GM21619 (cell line): Measurements from ENCODE around the gene USP35.
A peak's percentile ranks its signal among the peaks of the same experiment; 100 is the strongest.
"Not testable (repeated sequence)": the region's sequence is repeated elsewhere in the genome, so short reads cannot be mapped to it uniquely, and the experiment has no call there.

Experiments used
- ATAC-seq: cut with Tn5 transposase; IDR thresholded peaks from one replicate; pipeline ENCODE4 v1.9.1; 2021; ENCODE audit not compliant: unreplicated experiment

Gene USP35

GRCh38 chr11:78168539-78169477, 19.9 kb upstream of the USP35 start:
- no peak for ATAC-seq

- ATAC-seq: no peak
These were observed 18.3 kb upstream of the USP35 start for GRCh38 chr11:78170413-78170812.

GRCh38 chr11:78170874-78171549, 17.7 kb upstream of the USP35 start:
- ATAC-seq: no peak

- ATAC-seq: no peak
These were observed 16.8 kb upstream of the USP35 start for GRCh38 chr11:78171951-78172350.

- ATAC-seq: not testable (repeated sequence)
These were observed 12.9 kb upstream of the USP35 start for GRCh38 chr11:78175862-78176261.

GRCh38 chr11:78176605-78177141, 12.0 kb upstream of the USP35 start:
- ATAC-seq: no peak

- ATAC-seq: no peak
These were observed 11.5 kb upstream of the USP35 start for GRCh38 chr11:78177216-78177615.

- ATAC-seq: no peak
These were observed 9.2 kb upstream of the USP35 start for GRCh38 chr11:78179459-78180071.

- ATAC-seq: no peak
These were observed 8.0 kb upstream of the USP35 start for GRCh38 chr11:78180751-78181150.

GRCh38 chr11:78181185-78181584, 7.5 kb upstream of the USP35 start:
- no peak for ATAC-seq

- ATAC-seq: peak; percentile 5
These were observed 1.1 kb upstream of the USP35 start for GRCh38 chr11:78187366-78188285.

- ATAC-seq: no peak
These were observed 530 bp downstream of the USP35 start for GRCh38 chr11:78189174-78189724.

- no peak for ATAC-seq
These were observed 1.1 kb downstream of the USP35 start for GRCh38 chr11:78189851-78190250.

- no peak for ATAC-seq
These were observed 1.7 kb downstream of the USP35 start for GRCh38 chr11:78190374-78190773.

GRCh38 chr11:78190871-78191538, 2.3 kb downstream of the USP35 start:
- no peak for ATAC-seq

GRCh38 chr11:78192223-78192719, 3.6 kb downstream of the USP35 start:
- no peak for ATAC-seq

- ATAC-seq: no peak
These were observed 4.2 kb downstream of the USP35 start for GRCh38 chr11:78192911-78193351.

GRCh38 chr11:78193806-78194205, 5.1 kb downstream of the USP35 start:
- ATAC-seq: no peak

- no peak for ATAC-seq
These were observed 5.8 kb downstream of the USP35 start for GRCh38 chr11:78194490-78194889.
